Tibial nerve (tissue), 4 donors: ENCODE data around the gene ADGRD1. TPM values are rescaled to one million over a fixed set of nuclear protein-coding genes. Genes with fewer than 3 reads are reported as not detected.

ENCODE experiments used
- DNase-seq, 2 donors: peaks; one replicate each; pipeline ENCODE4 v3.0.0-alpha.2; 2019; ENCODE audit warnings: low spot score in 2 of 2
- H3K27ac ChIP-seq, 4 donors: fragments of 200-600 bp; sonication (generic) in 3 of 4; one replicate each; pipeline ENCODE4 v1.5.1; 2017 to 2019; ENCODE audit warnings: mild to moderate bottlenecking in 1 of 4
- H3K27me3 ChIP-seq, 2 donors: fragments of 200-600 bp; sonication (generic) in 1 of 2; one replicate each; pipeline versions ENCODE4 v1.5.1 to v1.6.0; 2017 to 2019
- H3K36me3 ChIP-seq, 3 donors: fragments of 200-600 bp; sonication (generic); one replicate each; pipeline ENCODE4 v1.5.1; 2018 to 2019
- H3K4me1 ChIP-seq, 4 donors: fragments of 200-600 bp; sonication (generic) in 3 of 4; one replicate each; pipeline ENCODE4 v1.5.1; 2017 to 2019
- H3K4me3 ChIP-seq, 4 donors: fragments of 200-600 bp; sonication (generic) in 3 of 4; one replicate each; pipeline ENCODE4 v1.5.1; 2017 to 2019; ENCODE audit warnings: mild to moderate bottlenecking in 1 of 4, moderate library complexity in 1 of 4
- H3K9me3 ChIP-seq, 4 donors: fragments of 200-600 bp; sonication (generic) in 3 of 4; one replicate each; pipeline ENCODE4 v1.5.1; 2017 to 2019
- CTCF ChIP-seq, 5 experiments: fragments of 200-600 bp in 3 of 5; fragments of 450-650 bp in 2 of 5; sonication (generic) in 3 of 5; IDR thresholded peaks; one replicate each; pipeline ENCODE4 v1.5.1; 2016 to 2019; ENCODE audit warnings: antibody characterized with exemption in 5 of 5, mild to moderate bottlenecking in 3 of 5, moderate library complexity in 2 of 5
- EP300 ChIP-seq, 2 donors: sonication (generic); formaldehyde crosslinking; IDR thresholded peaks; one replicate each; pipeline ENCODE4 v1.6.1; 2017; ENCODE audit warnings: antibody characterized with exemption in 2 of 2, mild to moderate bottlenecking in 1 of 2
- POLR2A ChIP-seq, 2 donors: fragments of 450-650 bp; IDR thresholded peaks; one replicate each; pipeline ENCODE4 v1.6.1; 2017; ENCODE audit warnings: antibody characterized with exemption in 2 of 2, mild to moderate bottlenecking in 2 of 2, moderate library complexity in 2 of 2
- WGBS, 2 donors: methylation state at CpG; one replicate each; pipeline ENCODE4 v1.1.5; 2018; 5-methylcytosine and 5-hydroxymethylcytosine counted together
- total RNA-seq, 4 donors: library from RNA; depleted of rRNA; stranded (reverse); fragments of >200 nt; gene quantifications; one replicate each; pipeline ENCODE4 v1.1.0, GENCODE V29; 2016

ADGRD1 gene
- total RNA-seq, 4 donors from 2014 or later = 99.0 to 179 (median 125) TPM

GRCh38 chr12:130911933-130912332 is 41.8 kb upstream of the ADGRD1 start:
- no peak overlapping the region for H3K4me3 ChIP-seq
- no peak overlapping the region for H3K27ac ChIP-seq
- TF ChIP-seq CTCF (IDR thresholded peaks at IDR 0.05) (no peak), EP300 (IDR thresholded peaks at IDR 0.05) (no peak), POLR2A (IDR thresholded peaks at IDR 0.05) (no peak)
- H3K36me3 ChIP-seq = no peaks in the 10 kb centered on the region
- H3K27me3 ChIP-seq = peaks cover 0 to 3% of the 10 kb centered on the region in 2 donors
- DNase-seq = no peak
- H3K4me1 ChIP-seq = peaks cover 0 to 11% (median 4%) of the 10 kb centered on the region in 4 donors
- peaks cover 0 to 18% (median 4%) of the 10 kb centered on the region in 4 donors for H3K9me3 ChIP-seq

GRCh38 chr12:130916241-130916911 is 37.3 kb upstream of the ADGRD1 start:
- DNase-seq = peak in 1 of 2 donors; percentile 63

GRCh38 chr12:130917607-130918006 is 36.1 kb upstream of the ADGRD1 start:
- Histone ChIP-seq H3K9me3 (peaks cover 0 to 8% (median 0%) of the 10 kb centered on the region in 4 donors), H3K4me3 (no peak overlapping the region), H3K36me3 (no peaks in the 10 kb centered on the region), H3K27ac (no peak overlapping the region), H3K27me3 (peaks cover 0 to 3% of the 10 kb centered on the region in 2 donors), H3K4me1 (peaks cover 0 to 36% (median 4%) of the 10 kb centered on the region in 4 donors)
- TF ChIP-seq POLR2A (IDR thresholded peaks at IDR 0.05) = no peak
- TF ChIP-seq EP300 (IDR thresholded peaks at IDR 0.05) = no peak
- TF ChIP-seq CTCF (IDR thresholded peaks at IDR 0.05) = no peak
- DNase-seq = no peak
- WGBS, 2 donors = 94 to 95% methylated on average over 13 of the region's 13 CpGs

More at GRCh38 chr12:130916241-130916911, 37.3 kb upstream of the ADGRD1 start:
- H3K4me3 ChIP-seq = peak overlapping the region in 2 of 4 donors; percentile 8 to 30
- 8 to 10% methylated on average over 36 of the region's 37 CpGs for WGBS, 2 donors
- H3K27ac ChIP-seq = peak overlapping the region in 1 of 4 donors; percentile 61
- H3K27me3 ChIP-seq = peaks cover 0 to 3% of the 10 kb centered on the region in 2 donors
- no peak for TF ChIP-seq POLR2A (IDR thresholded peaks at IDR 0.05)
- peak in 1 of 2 donors; percentile 72 for TF ChIP-seq EP300 (IDR thresholded peaks at IDR 0.05)
- peak; percentile 83 to 97 (median 93) for TF ChIP-seq CTCF (IDR thresholded peaks at IDR 0.05)
- H3K4me1 ChIP-seq = peaks cover 0 to 27% (median 4%) of the 10 kb centered on the region in 4 donors
- H3K9me3 ChIP-seq = peaks cover 0 to 11% (median 3%) of the 10 kb centered on the region in 4 donors
- H3K36me3 ChIP-seq = no peaks in the 10 kb centered on the region

GRCh38 chr12:130919086-130919485 is 34.6 kb upstream of the ADGRD1 start:
- peaks cover 0 to 3% of the 10 kb centered on the region in 2 donors for H3K27me3 ChIP-seq
- H3K4me1 ChIP-seq = peaks cover 0 to 46% (median 4%) of the 10 kb centered on the region in 4 donors
- H3K9me3 ChIP-seq = peaks cover 0 to 8% (median 0%) of the 10 kb centered on the region in 4 donors
- H3K4me3 ChIP-seq = no peak overlapping the region
- TF ChIP-seq POLR2A (IDR thresholded peaks at IDR 0.05) = no peak
- no peak for TF ChIP-seq CTCF (IDR thresholded peaks at IDR 0.05)
- no peak for TF ChIP-seq EP300 (IDR thresholded peaks at IDR 0.05)
- no peaks in the 10 kb centered on the region for H3K36me3 ChIP-seq
- DNase-seq = no peak
- peak overlapping the region in 1 of 4 donors; percentile 86 for H3K27ac ChIP-seq
- WGBS, 2 donors = 53 to 57% methylated on average over 1 of the region's 1 CpG

GRCh38 chr12:130920119-130920703 is 33.5 kb upstream of the ADGRD1 start:
- H3K9me3 ChIP-seq = peaks cover 0 to 8% (median 0%) of the 10 kb centered on the region in 4 donors
- H3K27me3 ChIP-seq = peaks cover 0 to 3% of the 10 kb centered on the region in 2 donors
- DNase-seq = no peak
- H3K27ac ChIP-seq = peak overlapping the region in 3 of 4 donors; percentile 48 to 86 (median 53)
- no peak overlapping the region for H3K4me3 ChIP-seq
- no peaks in the 10 kb centered on the region for H3K36me3 ChIP-seq
- peaks cover 0 to 49% (median 4%) of the 10 kb centered on the region in 4 donors for H3K4me1 ChIP-seq
- TF ChIP-seq POLR2A (IDR thresholded peaks at IDR 0.05) (no peak), EP300 (IDR thresholded peaks at IDR 0.05) (no peak), CTCF (IDR thresholded peaks at IDR 0.05) (no peak)
- WGBS, 2 donors = 78 to 81% methylated on average over 15 of the region's 15 CpGs
